ENCODE data around the gene NXPH2.

NXPH2 gene

GRCh38 chr2:138700716-138701115 is 79.5 kb downstream of the NXPH2 start:
- Histone ChIP-seq H3K9ac (ENCODE audit: low read length) (no peak overlapping the region), H2AFZ (ENCODE audit: low read depth, low read length, severe bottlenecking) (no peak overlapping the region), H3K27me3 (ENCODE audit: low read length) (no peaks in the 10 kb centered on the region), H3K9me2 (replicated peaks; ENCODE audit: insufficient read depth, low read length) (no peaks in the 10 kb centered on the region), H3K9me3 (ENCODE audit: insufficient read depth, low read length) (no peaks in the 10 kb centered on the region), H3K4me2 (ENCODE audit: low read depth, low read length, poor library complexity, severe bottlenecking) (no peak overlapping the region), H3K79me2 (ENCODE audit: insufficient read depth, low read length) (no peaks in the 10 kb centered on the region), H3K27ac (ENCODE audit: low read depth, low read length) (no peak overlapping the region), H4K20me1 (ENCODE audit: low read depth, low read length) (no peaks in the 10 kb centered on the region), H3K4me3 (ENCODE audit: insufficient read depth, low read length, poor library complexity, severe bottlenecking) (no peak overlapping the region), H3K36me3 (ENCODE audit: low read length) (no peaks in the 10 kb centered on the region), H3F3A (ENCODE audit: insufficient read depth) (no peaks in the 10 kb centered on the region)
- TF ChIP-seq, protein P1, sequence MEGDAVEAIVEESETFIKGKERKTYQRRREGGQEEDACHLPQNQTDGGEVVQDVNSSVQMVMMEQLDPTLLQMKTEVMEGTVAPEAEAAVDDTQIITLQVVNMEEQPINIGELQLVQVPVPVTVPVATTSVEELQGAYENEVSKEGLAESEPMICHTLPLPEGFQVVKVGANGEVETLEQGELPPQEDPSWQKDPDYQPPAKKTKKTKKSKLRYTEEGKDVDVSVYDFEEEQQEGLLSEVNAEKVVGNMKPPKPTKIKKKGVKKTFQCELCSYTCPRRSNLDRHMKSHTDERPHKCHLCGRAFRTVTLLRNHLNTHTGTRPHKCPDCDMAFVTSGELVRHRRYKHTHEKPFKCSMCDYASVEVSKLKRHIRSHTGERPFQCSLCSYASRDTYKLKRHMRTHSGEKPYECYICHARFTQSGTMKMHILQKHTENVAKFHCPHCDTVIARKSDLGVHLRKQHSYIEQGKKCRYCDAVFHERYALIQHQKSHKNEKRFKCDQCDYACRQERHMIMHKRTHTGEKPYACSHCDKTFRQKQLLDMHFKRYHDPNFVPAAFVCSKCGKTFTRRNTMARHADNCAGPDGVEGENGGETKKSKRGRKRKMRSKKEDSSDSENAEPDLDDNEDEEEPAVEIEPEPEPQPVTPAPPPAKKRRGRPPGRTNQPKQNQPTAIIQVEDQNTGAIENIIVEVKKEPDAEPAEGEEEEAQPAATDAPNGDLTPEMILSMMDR (IDR thresholded peaks at IDR 0.05; ENCODE audit: insufficient read depth, low read length, poor library complexity, severe bottlenecking), result no peak
- no peak for TF ChIP-seq EZH2phosphoT487 (conservative IDR thresholded peaks at IDR 0.05; ENCODE audit: low read length)

DNA sequence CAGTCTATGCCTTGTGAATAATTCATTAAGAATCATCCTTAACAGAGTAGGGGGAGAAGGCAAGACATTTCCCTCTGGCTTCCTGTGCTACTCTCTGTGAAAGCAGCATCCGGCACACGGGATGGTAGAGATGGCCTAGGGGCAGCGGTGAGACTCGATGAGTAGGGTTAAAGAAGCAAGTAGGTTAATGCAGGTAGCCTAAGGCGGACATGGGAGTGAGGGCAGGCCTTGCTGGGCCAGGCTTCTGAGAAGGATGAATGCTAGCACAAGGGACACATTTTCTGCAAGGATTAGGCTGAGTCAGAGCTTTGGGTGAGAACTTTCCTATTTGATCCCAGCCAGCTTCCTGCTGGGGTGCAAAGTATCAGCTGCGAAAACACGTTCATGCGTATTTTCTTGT is 80.8 kb downstream of the NXPH2 start:
- H4K20me1 ChIP-seq (ENCODE audit: low read depth, low read length), result no peaks in the 10 kb centered on the region

GRCh38 chr2:138698428-138698827 is 81.8 kb downstream of the NXPH2 start:
- H3K4me2 ChIP-seq (ENCODE audit: low read depth, low read length, poor library complexity, severe bottlenecking), result no peak overlapping the region
- no peak for TF ChIP-seq EZH2phosphoT487 (conservative IDR thresholded peaks at IDR 0.05; ENCODE audit: low read length)
- H3K9ac ChIP-seq (ENCODE audit: low read length), result no peak overlapping the region
- H3K9me2 ChIP-seq (replicated peaks; ENCODE audit: insufficient read depth, low read length), result no peaks in the 10 kb centered on the region
- no peak overlapping the region for H2AFZ ChIP-seq (ENCODE audit: low read depth, low read length, severe bottlenecking)
- no peaks in the 10 kb centered on the region for H3F3A ChIP-seq (ENCODE audit: insufficient read depth)
- no peak overlapping the region for H3K27ac ChIP-seq (ENCODE audit: low read depth, low read length)
- H3K4me3 ChIP-seq (ENCODE audit: insufficient read depth, low read length, poor library complexity, severe bottlenecking), result no peak overlapping the region
- H3K9me3 ChIP-seq (ENCODE audit: insufficient read depth, low read length), result no peaks in the 10 kb centered on the region
- H3K27me3 ChIP-seq (ENCODE audit: low read length), result no peaks in the 10 kb centered on the region
- H4K20me1 ChIP-seq (ENCODE audit: low read depth, low read length), result no peaks in the 10 kb centered on the region
- no peaks in the 10 kb centered on the region for H3K36me3 ChIP-seq (ENCODE audit: low read length)
- no peaks in the 10 kb centered on the region for H3K79me2 ChIP-seq (ENCODE audit: insufficient read depth, low read length)

More for the DNA sequence above, 80.8 kb downstream of the NXPH2 start:
- no peak overlapping the region for H3K27ac ChIP-seq (ENCODE audit: low read depth, low read length)
- no peak overlapping the region for H3K9ac ChIP-seq (ENCODE audit: low read length)
- no peaks in the 10 kb centered on the region for H3K27me3 ChIP-seq (ENCODE audit: low read length)
- no peak for TF ChIP-seq EZH2phosphoT487 (conservative IDR thresholded peaks at IDR 0.05; ENCODE audit: low read length)
- TF ChIP-seq, protein P1 (IDR thresholded peaks at IDR 0.05; ENCODE audit: insufficient read depth, low read length, poor library complexity, severe bottlenecking), result no peak
- H3K9me2 ChIP-seq (replicated peaks; ENCODE audit: insufficient read depth, low read length), result no peaks in the 10 kb centered on the region
- H3K79me2 ChIP-seq (ENCODE audit: insufficient read depth, low read length), result no peaks in the 10 kb centered on the region
- H3K9me3 ChIP-seq (ENCODE audit: insufficient read depth, low read length), result no peaks in the 10 kb centered on the region
- no peaks in the 10 kb centered on the region for H3F3A ChIP-seq (ENCODE audit: insufficient read depth)
- H3K36me3 ChIP-seq (ENCODE audit: low read length), result no peaks in the 10 kb centered on the region
- no peak overlapping the region for H2AFZ ChIP-seq (ENCODE audit: low read depth, low read length, severe bottlenecking)
- H3K4me2 ChIP-seq (ENCODE audit: low read depth, low read length, poor library complexity, severe bottlenecking), result no peak overlapping the region
- H3K4me3 ChIP-seq (ENCODE audit: insufficient read depth, low read length, poor library complexity, severe bottlenecking), result no peak overlapping the region

DNA sequence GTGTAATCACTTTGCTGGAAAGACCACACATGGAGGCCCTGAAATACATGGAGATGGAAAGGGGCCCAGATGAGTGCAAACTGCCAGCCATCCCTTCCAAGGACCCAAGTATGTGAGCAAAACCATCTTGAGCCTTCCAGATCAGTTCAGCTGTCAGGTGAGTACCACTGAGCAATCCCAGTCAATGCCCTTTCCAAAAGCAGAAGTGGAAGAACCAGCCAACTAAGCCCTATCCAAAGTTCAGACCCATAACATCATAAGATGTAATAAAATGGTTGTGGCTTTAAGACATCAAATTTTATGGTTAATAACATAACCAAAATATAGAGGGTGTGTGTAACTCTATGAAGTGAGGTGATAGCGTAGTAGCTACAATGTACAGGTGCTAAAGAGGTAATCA is 88.5 kb downstream of the NXPH2 start:
- H3F3A ChIP-seq (ENCODE audit: insufficient read depth), result no peaks in the 10 kb centered on the region
- no peaks in the 10 kb centered on the region for H3K9me3 ChIP-seq (ENCODE audit: insufficient read depth, low read length)
- TF ChIP-seq EZH2phosphoT487 (conservative IDR thresholded peaks at IDR 0.05; ENCODE audit: low read length), result no peak
- TF ChIP-seq, protein P1 (IDR thresholded peaks at IDR 0.05; ENCODE audit: insufficient read depth, low read length, poor library complexity, severe bottlenecking), result no peak
- no peaks in the 10 kb centered on the region for H3K79me2 ChIP-seq (ENCODE audit: insufficient read depth, low read length)
- H3K4me2 ChIP-seq (ENCODE audit: low read depth, low read length, poor library complexity, severe bottlenecking), result no peak overlapping the region
- no peak overlapping the region for H3K27ac ChIP-seq (ENCODE audit: low read depth, low read length)
- H4K20me1 ChIP-seq (ENCODE audit: low read depth, low read length), result no peaks in the 10 kb centered on the region
- H3K4me3 ChIP-seq (ENCODE audit: insufficient read depth, low read length, poor library complexity, severe bottlenecking), result no peak overlapping the region
- no peak overlapping the region for H2AFZ ChIP-seq (ENCODE audit: low read depth, low read length, severe bottlenecking)
- H3K9ac ChIP-seq (ENCODE audit: low read length), result no peak overlapping the region
- H3K36me3 ChIP-seq (ENCODE audit: low read length), result no peaks in the 10 kb centered on the region
- no peaks in the 10 kb centered on the region for H3K27me3 ChIP-seq (ENCODE audit: low read length)
- H3K9me2 ChIP-seq (replicated peaks; ENCODE audit: insufficient read depth, low read length), result no peaks in the 10 kb centered on the region
